Right lobe of liver (tissue), 4 donors: Measurements from ENCODE around the gene OXER1.

ENCODE experiments used
- POLR2A ChIP-seq: fragments of 450-650 bp; IDR thresholded peaks from one replicate; pipeline ENCODE4 v1.6.1; 2017; ENCODE audit warnings: antibody characterized with exemption, mild to moderate bottlenecking
- TF ChIP-seq, protein P1 (sequence below), 4 donors: fragments of 200-600 bp in 3 of 4; fragments of 450-650 bp in 1 of 4; IDR thresholded peaks; one replicate each; pipeline versions ENCODE4 v1.5.1 to v1.8.0; 2016 to 2022; ENCODE audit warnings: antibody characterized with exemption in 4 of 4, mild to moderate bottlenecking in 2 of 4
- donor health status: DM: no; HTN: no; CAD: no.
- donor health status: DM: no; HTN: no; CAD: no.
- donor health status: DM: no; HTN: yes; CAD: no.

DNA sequence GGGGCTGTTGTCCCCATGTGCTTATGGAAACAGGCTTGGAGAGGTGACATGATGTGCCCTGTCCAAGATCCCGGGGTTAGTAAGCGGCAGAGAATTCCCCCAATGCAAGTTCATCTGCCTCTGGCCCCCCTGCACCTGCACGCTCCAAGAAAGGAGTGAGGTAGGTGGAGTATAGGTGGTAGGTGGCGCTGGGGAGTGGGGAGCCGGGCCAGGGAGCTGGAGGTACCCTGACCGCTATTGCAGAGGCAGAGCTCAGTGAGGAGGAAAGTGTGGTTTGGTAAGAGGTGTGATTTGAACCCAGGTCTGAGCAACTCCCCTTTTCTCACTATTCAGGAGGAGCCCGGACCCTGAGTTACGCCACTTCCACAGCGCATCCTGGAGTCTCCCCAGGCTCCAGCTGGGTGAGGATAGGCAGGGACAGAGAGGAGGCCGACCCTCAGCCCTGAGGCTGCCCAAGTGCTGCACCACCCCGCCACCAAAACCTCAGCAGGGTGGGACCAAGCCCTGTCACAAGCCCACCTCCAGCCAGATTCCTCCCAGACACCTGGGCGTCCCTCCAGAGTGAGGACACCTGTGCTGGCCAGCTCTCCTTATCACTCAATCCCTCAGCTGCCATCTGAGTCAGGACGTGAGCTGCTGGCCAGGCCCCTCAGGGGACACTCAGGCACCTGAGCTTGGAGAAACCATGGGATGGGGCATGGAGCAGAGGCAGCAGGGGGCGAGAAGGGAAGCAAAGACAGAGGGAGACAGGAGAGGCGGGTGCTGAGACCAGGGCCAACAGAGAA is 22.8 kb upstream of the OXER1 start:
- TF ChIP-seq, protein P1, sequence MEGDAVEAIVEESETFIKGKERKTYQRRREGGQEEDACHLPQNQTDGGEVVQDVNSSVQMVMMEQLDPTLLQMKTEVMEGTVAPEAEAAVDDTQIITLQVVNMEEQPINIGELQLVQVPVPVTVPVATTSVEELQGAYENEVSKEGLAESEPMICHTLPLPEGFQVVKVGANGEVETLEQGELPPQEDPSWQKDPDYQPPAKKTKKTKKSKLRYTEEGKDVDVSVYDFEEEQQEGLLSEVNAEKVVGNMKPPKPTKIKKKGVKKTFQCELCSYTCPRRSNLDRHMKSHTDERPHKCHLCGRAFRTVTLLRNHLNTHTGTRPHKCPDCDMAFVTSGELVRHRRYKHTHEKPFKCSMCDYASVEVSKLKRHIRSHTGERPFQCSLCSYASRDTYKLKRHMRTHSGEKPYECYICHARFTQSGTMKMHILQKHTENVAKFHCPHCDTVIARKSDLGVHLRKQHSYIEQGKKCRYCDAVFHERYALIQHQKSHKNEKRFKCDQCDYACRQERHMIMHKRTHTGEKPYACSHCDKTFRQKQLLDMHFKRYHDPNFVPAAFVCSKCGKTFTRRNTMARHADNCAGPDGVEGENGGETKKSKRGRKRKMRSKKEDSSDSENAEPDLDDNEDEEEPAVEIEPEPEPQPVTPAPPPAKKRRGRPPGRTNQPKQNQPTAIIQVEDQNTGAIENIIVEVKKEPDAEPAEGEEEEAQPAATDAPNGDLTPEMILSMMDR (IDR thresholded peaks at IDR 0.05), result no peak
- TF ChIP-seq POLR2A, result no peak
